ENCODE data around the gene UNC93B1.

Gene UNC93B1

GRCh38 chr11:68009391-68010089, 5.6 kb upstream of the UNC93B1 start:
- H3K27ac Mint-ChIP-seq, result peak overlapping the region; percentile 73
- H3K4me1 Mint-ChIP-seq, result peaks cover 48% of the 10 kb centered on the region
- no peak for ATAC-seq
- no peaks in the 10 kb centered on the region for H3K27me3 Mint-ChIP-seq
- peak overlapping the region; percentile 47 for H3K4me3 Mint-ChIP-seq
- H3K9me3 Mint-ChIP-seq, result no peaks in the 10 kb centered on the region
- no peaks in the 10 kb centered on the region for H3K36me3 Mint-ChIP-seq

DNA sequence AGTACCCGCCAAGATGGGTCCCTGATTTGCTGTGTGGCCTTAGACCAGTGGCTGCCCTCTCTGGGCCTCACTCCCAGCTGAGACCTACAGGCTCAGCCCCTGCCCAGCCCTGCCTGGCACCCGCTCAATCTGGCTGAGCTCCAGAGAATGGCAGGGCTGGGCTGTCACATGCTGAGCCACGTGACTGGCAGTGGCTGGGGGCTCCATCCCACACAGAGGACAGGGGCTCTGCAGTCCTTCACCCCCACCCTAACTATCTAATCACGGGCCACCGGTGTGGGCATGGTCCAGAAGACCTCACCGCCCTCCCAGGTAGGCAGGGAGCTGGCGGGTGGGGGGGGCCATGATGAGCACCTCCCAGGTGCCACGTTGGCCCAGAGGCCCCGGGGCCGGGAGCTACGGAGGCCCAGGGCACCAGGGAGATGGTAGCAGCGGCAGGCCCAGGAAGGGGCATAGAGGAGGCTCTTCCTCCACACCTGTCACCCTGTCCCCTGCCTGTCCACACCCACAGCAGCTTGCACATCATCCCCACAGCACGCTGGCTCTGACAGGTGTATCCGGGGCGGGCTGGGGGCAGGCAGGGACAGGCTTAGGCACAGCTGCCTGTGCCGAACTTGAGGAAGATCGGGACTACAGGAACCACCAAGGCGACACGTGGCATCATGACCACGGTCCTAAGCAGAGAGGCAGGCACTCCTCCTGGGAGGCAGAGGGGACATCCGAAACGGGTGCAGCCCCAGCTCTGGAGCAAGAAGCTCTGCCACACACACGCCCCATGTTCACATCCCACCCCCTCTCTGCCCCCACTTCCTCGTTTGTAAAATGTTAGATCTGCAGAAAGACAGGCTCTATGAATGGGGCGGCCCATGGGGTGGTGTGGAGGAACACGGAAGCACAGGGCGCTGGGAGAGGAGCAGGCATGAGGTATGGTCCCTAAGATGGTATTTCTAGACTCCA, 4.8 kb upstream of the UNC93B1 start:
- Mint-ChIP-seq H3K9me3 (no peaks in the 10 kb centered on the region), H3K4me1 (peaks cover 53% of the 10 kb centered on the region), H3K4me3 (peak overlapping the region; percentile 28), H3K27ac (peak overlapping the region; percentile 73), H3K27me3 (no peaks in the 10 kb centered on the region), H3K36me3 (no peaks in the 10 kb centered on the region)
- peak; percentile 17 for ATAC-seq

GRCh38 chr11:68007498-68008380, 3.8 kb upstream of the UNC93B1 start:
- H3K27ac Mint-ChIP-seq, result peak overlapping the region; percentile 73
- H3K4me3 Mint-ChIP-seq, result no peak overlapping the region
- H3K4me1 Mint-ChIP-seq, result peaks cover 57% of the 10 kb centered on the region
- H3K36me3 Mint-ChIP-seq, result no peaks in the 10 kb centered on the region
- no peaks in the 10 kb centered on the region for H3K9me3 Mint-ChIP-seq
- H3K27me3 Mint-ChIP-seq, result no peaks in the 10 kb centered on the region
- no peak for ATAC-seq

- Mint-ChIP-seq H3K4me1 (peaks cover 67% of the 10 kb centered on the region), H3K27me3 (no peaks in the 10 kb centered on the region), H3K9me3 (no peaks in the 10 kb centered on the region), H3K4me3 (no peak overlapping the region), H3K36me3 (no peaks in the 10 kb centered on the region), H3K27ac (no peak overlapping the region)
- ATAC-seq, result no peak
These were observed 2.8 kb upstream of the UNC93B1 start for GRCh38 chr11:68006606-68007166.

GRCh38 chr11:68004551-68005335, 846 bp upstream of the UNC93B1 start:
- ATAC-seq, result no peak
- no peaks in the 10 kb centered on the region for H3K9me3 Mint-ChIP-seq
- peak overlapping the region; percentile 70 for H3K27ac Mint-ChIP-seq

DNA sequence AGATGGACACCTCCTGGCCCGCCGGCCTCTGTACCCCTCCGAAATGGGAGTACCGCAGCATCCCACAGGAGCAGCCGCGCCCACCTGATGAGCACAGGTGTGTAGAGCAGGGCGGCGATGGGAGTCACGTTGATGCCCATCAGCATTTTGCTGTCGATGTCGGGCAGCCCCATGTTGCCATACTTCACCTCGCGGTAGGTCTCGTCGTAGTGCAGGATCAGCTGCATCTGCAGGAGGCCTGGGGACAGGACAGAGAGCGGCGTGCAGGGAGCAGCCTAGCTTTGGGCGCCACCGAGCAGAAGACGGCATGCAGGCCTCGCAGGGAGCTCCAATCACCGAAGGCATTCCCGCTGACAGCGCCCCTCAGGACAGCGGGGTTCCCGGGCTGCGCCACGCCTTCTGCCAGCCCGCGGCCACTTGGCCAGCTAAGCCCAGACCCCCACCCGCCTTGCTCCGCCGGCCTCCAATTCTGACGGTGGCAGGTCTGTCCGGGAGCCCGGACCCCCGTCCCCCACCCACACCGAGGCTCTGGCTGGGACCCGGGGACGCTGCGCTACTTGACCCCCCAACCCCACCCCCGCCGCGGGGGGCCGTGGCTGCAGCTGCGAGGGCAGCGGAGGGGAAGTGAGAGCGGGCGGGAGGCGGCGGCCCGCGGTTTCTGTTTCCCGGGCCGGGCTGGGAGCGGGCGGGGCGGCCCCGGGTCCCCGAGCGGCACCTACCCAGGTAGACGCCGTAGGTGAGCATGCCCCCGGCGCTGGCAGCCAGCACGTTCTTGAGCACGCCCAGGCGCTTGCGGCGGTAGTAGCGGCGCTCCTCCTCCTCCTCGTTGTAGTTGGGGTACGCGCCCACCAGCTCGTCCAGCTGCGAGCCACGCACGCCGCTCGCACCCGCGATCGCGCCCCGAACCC, 705 bp downstream of the UNC93B1 start:
- H3K27me3 Mint-ChIP-seq, result no peaks in the 10 kb centered on the region
- ATAC-seq, result peak; percentile 80
- peaks cover 68% of the 10 kb centered on the region for H3K4me1 Mint-ChIP-seq
- H3K36me3 Mint-ChIP-seq, result peaks cover 8% of the 10 kb centered on the region
- H3K9me3 Mint-ChIP-seq, result no peaks in the 10 kb centered on the region
- peak overlapping the region; percentile 91 for H3K4me3 Mint-ChIP-seq
- H3K27ac Mint-ChIP-seq, result peak overlapping the region; percentile 89

More at GRCh38 chr11:68004551-68005335, 846 bp upstream of the UNC93B1 start:
- no peaks in the 10 kb centered on the region for H3K36me3 Mint-ChIP-seq
- peak overlapping the region; percentile 91 for H3K4me3 Mint-ChIP-seq
- no peaks in the 10 kb centered on the region for H3K27me3 Mint-ChIP-seq
- H3K4me1 Mint-ChIP-seq, result peaks cover 65% of the 10 kb centered on the region

GRCh38 chr11:68002575-68002937, 1.3 kb downstream of the UNC93B1 start:
- H3K9me3 Mint-ChIP-seq, result no peaks in the 10 kb centered on the region
- H3K27ac Mint-ChIP-seq, result peak overlapping the region; percentile 89
- H3K4me1 Mint-ChIP-seq, result peaks cover 74% of the 10 kb centered on the region
- ATAC-seq, result peak; percentile 52
- H3K36me3 Mint-ChIP-seq, result peaks cover 12% of the 10 kb centered on the region
- peak overlapping the region; percentile 91 for H3K4me3 Mint-ChIP-seq
- no peaks in the 10 kb centered on the region for H3K27me3 Mint-ChIP-seq

GRCh38 chr11:67999704-68000103, 4.2 kb downstream of the UNC93B1 start:
- Mint-ChIP-seq H3K4me1 (peaks cover 74% of the 10 kb centered on the region), H3K4me3 (no peak overlapping the region), H3K36me3 (peaks cover 27% of the 10 kb centered on the region), H3K9me3 (no peaks in the 10 kb centered on the region), H3K27ac (peak overlapping the region; percentile 86), H3K27me3 (no peaks in the 10 kb centered on the region)
- no peak for ATAC-seq

GRCh38 chr11:67999201-67999629, 4.7 kb downstream of the UNC93B1 start:
- Mint-ChIP-seq H3K9me3 (no peaks in the 10 kb centered on the region), H3K4me3 (no peak overlapping the region), H3K27me3 (no peaks in the 10 kb centered on the region), H3K27ac (peak overlapping the region; percentile 86), H3K4me1 (peaks cover 74% of the 10 kb centered on the region), H3K36me3 (peaks cover 31% of the 10 kb centered on the region)
- ATAC-seq, result no peak

DNA sequence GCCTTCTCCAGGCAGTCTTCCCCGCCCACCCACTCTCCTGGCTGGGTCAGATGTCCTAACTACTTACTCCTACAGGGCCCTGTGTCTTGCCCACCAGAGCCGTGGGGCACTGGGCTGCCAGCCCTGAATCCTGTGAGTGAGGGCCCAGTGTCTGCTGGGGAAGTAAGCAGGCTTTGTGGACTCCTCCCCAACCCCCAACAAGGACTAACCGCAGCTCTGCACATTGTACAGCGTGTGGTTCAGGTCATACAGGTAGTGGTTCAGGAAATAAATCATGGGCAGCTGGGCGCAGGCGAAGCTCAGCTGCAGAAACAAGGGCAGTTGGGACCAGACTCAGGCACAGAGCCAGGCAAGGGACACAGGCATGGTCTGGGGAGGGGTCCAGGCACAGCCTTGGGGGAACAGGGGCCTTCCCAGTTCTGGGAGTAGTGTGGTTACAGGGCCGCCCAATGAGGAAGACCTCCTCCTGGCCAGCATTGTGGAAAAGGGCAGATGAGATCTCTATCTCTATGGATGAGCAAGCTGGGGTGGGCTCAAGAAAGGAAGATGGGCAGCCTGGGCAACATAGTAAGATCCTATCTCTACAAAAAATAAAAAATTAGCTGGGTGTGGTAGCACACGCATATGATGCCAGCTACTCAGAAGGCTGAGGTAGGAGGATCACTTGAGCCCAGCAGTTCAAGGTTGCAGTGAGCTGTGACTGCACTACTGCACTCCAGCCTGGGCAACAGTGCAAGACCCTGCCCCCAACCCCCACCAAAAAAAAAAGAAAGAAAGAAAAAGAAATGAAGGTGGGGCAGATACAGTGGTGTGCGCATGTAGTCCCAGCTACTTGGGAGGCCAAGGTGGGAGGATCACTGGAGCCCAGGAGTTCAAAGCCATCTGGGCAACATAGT, 5.5 kb downstream of the UNC93B1 start:
- no peak overlapping the region for H3K4me3 Mint-ChIP-seq
- no peaks in the 10 kb centered on the region for H3K27me3 Mint-ChIP-seq
- H3K9me3 Mint-ChIP-seq, result no peaks in the 10 kb centered on the region
- peak overlapping the region; percentile 86 for H3K27ac Mint-ChIP-seq
- ATAC-seq, result no peak
- peaks cover 36% of the 10 kb centered on the region for H3K36me3 Mint-ChIP-seq
- H3K4me1 Mint-ChIP-seq, result peaks cover 78% of the 10 kb centered on the region

GRCh38 chr11:67997475-67997921, 6.4 kb downstream of the UNC93B1 start:
- H3K4me3 Mint-ChIP-seq, result no peak overlapping the region

DNA sequence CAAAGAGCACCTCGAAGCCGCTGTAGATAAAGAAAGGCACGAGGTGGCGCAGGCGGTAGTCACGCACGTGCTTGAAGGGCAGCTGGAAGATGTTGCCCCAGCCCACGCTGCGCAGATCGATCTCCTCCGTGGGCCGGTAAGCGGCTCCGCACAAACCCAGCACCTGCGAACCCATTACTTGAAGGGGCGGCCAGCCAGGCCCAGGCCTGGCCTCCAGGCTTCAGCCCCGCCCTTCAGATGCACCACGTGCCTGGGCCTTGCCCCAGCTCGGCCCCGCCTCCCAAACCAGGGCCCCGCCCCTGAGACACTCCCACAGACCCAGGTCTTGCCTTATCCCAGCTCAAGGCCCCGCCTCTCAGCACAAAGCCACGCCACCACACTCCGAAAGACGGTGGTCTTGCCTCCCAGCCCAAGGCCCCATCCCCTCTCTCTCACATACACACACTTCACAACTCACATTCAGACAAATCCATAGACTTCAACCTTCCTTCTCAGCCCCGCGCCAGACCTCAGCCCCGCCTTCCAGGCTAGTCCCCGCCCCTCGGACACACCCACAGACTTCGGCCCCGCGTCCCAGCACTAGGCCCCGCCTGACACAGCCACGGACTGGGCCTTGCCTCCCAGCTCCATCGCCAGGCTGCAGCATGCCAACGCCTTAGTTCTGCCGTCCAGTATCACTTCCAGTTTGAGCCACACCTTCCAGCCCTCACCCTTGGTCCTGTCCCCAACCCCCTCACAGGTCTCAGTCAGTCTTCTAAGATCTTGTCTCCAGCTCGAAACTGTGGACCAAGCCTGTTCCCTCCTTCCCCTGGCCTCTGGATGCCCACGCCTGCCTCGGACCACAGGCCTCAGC, 7.0 kb downstream of the UNC93B1 start:
- H3K4me3 Mint-ChIP-seq, result no peak overlapping the region
- peak overlapping the region; percentile 86 for H3K27ac Mint-ChIP-seq
- peaks cover 66% of the 10 kb centered on the region for H3K4me1 Mint-ChIP-seq
- peaks cover 44% of the 10 kb centered on the region for H3K36me3 Mint-ChIP-seq
- no peaks in the 10 kb centered on the region for H3K27me3 Mint-ChIP-seq
- ATAC-seq, result peak; percentile 61
- H3K9me3 Mint-ChIP-seq, result no peaks in the 10 kb centered on the region

More at GRCh38 chr11:67997475-67997921, 6.4 kb downstream of the UNC93B1 start:
- Mint-ChIP-seq H3K4me1 (peaks cover 72% of the 10 kb centered on the region), H3K36me3 (peaks cover 37% of the 10 kb centered on the region), H3K9me3 (no peaks in the 10 kb centered on the region), H3K27me3 (no peaks in the 10 kb centered on the region), H3K27ac (peak overlapping the region; percentile 86)
- no peak for ATAC-seq
